HEK293 (cell line): Measurements from ENCODE around the gene AGAP1.

Experiments
- CTCF ChIA-PET: fragments of 350-600 bp; formaldehyde crosslinking; extraction: SDS; loops from one replicate; lab custom pipeline; 2021; ENCODE audit warnings: antibody characterized with exemption; lab: Yijun Ruan, JAX
- POLR2A ChIA-PET: fragments of 300-600 bp; formaldehyde crosslinking; extraction: SDS; loops from one replicate; lab custom pipeline; 2020; ENCODE audit warnings: antibody characterized with exemption, inconsistent platforms; lab: Yijun Ruan, JAX
- H3K27ac ChIP-seq: fragments of 200-500 bp; sonication (Bioruptor generic); 2 replicates; pipeline ENCODE4 v1.5.1; 2014; ENCODE audit warnings: low read depth, low read length, control low read depth, inconsistent platforms; ENCODE audit errors: extremely low read depth
- H3K36me3 ChIP-seq, 2 experiments: fragments of 200-500 bp in 1 of 2; sonication (Bioruptor generic) in 1 of 2; 1 replicate in 1 of 2; 2 replicates in 1 of 2; pipeline ENCODE4 v1.5.1; 2014 to 2017; ENCODE audit warnings: inconsistent platforms in 2 of 2, low read length in 2 of 2; ENCODE audit not compliant: control insufficient read depth in 2 of 2, insufficient read depth in 1 of 2
- H3K4me1 ChIP-seq: fragments of 200-500 bp; sonication (Bioruptor generic); 2 replicates; pipeline ENCODE4 v1.5.1; 2014; ENCODE audit warnings: mild to moderate bottlenecking, low read length, inconsistent platforms; ENCODE audit not compliant: control insufficient read depth, insufficient read depth
- H3K4me3 ChIP-seq: 2 replicates; pipeline ENCODE4 v1.5.1; 2011; ENCODE audit warnings: low read depth, mild to moderate bottlenecking, control low read depth, low read length, moderate library complexity
- H3K9me3 ChIP-seq: fragments of 200-500 bp; sonication (Bioruptor generic); 2 replicates; pipeline ENCODE4 v1.5.1; 2014; ENCODE audit warnings: low read depth, low read length, inconsistent platforms; ENCODE audit not compliant: control insufficient read depth, insufficient read depth
- GLI2 ChIP-seq: fragments of 450-650 bp; formaldehyde crosslinking; IDR thresholded peaks from 2 replicates; pipeline ENCODE4; 2017; ENCODE audit warnings: missing biosample characterization, missing genetic modification characterization, low read depth, borderline replicate concordance
- KLF7 ChIP-seq: fragments of 450-650 bp; formaldehyde crosslinking; IDR thresholded peaks from 2 replicates; pipeline ENCODE4 v1.5.1; 2016; ENCODE audit warnings: missing biosample characterization, missing genetic modification characterization, borderline replicate concordance
- OVOL3 ChIP-seq: fragments of 450-650 bp; formaldehyde crosslinking; IDR thresholded peaks from 2 replicates; pipeline ENCODE4 v1.5.1; 2016; ENCODE audit warnings: missing biosample characterization, missing genetic modification characterization
- SCRT1 ChIP-seq: fragments of 450-650 bp; formaldehyde crosslinking; IDR thresholded peaks from 2 replicates; pipeline ENCODE4 v1.5.1; 2016; ENCODE audit warnings: missing biosample characterization, missing genetic modification characterization, borderline replicate concordance
- WT1 ChIP-seq: fragments of 450-650 bp; formaldehyde crosslinking; IDR thresholded peaks from 2 replicates; pipeline ENCODE4 v1.5.1; 2016; ENCODE audit warnings: missing biosample characterization, missing genetic modification characterization
- ZFP41 ChIP-seq: fragments of 450-650 bp; formaldehyde crosslinking; IDR thresholded peaks from 2 replicates; pipeline ENCODE4 v1.5.1; 2016; ENCODE audit warnings: missing biosample characterization, missing genetic modification characterization, borderline replicate concordance
- ZNF157 ChIP-seq: fragments of 450-650 bp; formaldehyde crosslinking; IDR thresholded peaks from 2 replicates; pipeline ENCODE4 v1.5.1; 2016; ENCODE audit warnings: missing biosample characterization, missing genetic modification characterization
- ZNF175 ChIP-seq: fragments of 450-650 bp; formaldehyde crosslinking; IDR thresholded peaks from 2 replicates; pipeline ENCODE4 v1.5.1; 2016; ENCODE audit warnings: missing biosample characterization, missing genetic modification characterization
- ZNF184 ChIP-seq: fragments of 450-650 bp; IDR thresholded peaks from 2 replicates; pipeline ENCODE4 v1.5.1; 2018; ENCODE audit warnings: missing biosample characterization, mild to moderate bottlenecking, missing genetic modification characterization
- ZNF324 ChIP-seq: fragments of 450-650 bp; formaldehyde crosslinking; IDR thresholded peaks from 2 replicates; pipeline ENCODE4 v1.5.1; 2016; ENCODE audit warnings: missing biosample characterization, missing genetic modification characterization
- ZNF629 ChIP-seq: fragments of 450-650 bp; formaldehyde crosslinking; IDR thresholded peaks from 2 replicates; pipeline ENCODE4 v1.5.1; 2017; ENCODE audit warnings: missing biosample characterization, missing genetic modification characterization
- ZNF658 ChIP-seq: fragments of 450-650 bp; formaldehyde crosslinking; IDR thresholded peaks from 2 replicates; pipeline ENCODE4; 2016; ENCODE audit warnings: missing biosample characterization, missing genetic modification characterization
- ZSCAN30 ChIP-seq: fragments of 450-650 bp; IDR thresholded peaks from 2 replicates; pipeline ENCODE4 v1.5.1; 2018; ENCODE audit warnings: missing biosample characterization, mild to moderate bottlenecking, missing genetic modification characterization, moderate library complexity
- TF ChIP-seq, protein P1 (sequence below): fragments of 450-650 bp; formaldehyde crosslinking; IDR thresholded peaks from 2 replicates; pipeline ENCODE4 v1.5.1; 2016; ENCODE audit warnings: missing biosample characterization, missing genetic modification characterization
- TF ChIP-seq, protein P2 (sequence below): fragments of 450-650 bp; formaldehyde crosslinking; IDR thresholded peaks from 2 replicates; pipeline ENCODE4 v1.5.0; 2017; ENCODE audit warnings: missing biosample characterization, missing genetic modification characterization, borderline replicate concordance
- TF ChIP-seq, protein P3 (sequence below): fragments of 450-650 bp; formaldehyde crosslinking; IDR thresholded peaks from 2 replicates; pipeline ENCODE4 v1.5.1; 2016; ENCODE audit warnings: missing biosample characterization, missing genetic modification characterization
- TF ChIP-seq, protein P4 (sequence below): fragments of 450-650 bp; formaldehyde crosslinking; IDR thresholded peaks from 2 replicates; pipeline ENCODE4 v1.5.1; 2016; ENCODE audit warnings: missing biosample characterization, missing genetic modification characterization, borderline replicate concordance
- TF ChIP-seq, protein P5 (sequence below): fragments of 450-650 bp; formaldehyde crosslinking; IDR thresholded peaks from 2 replicates; pipeline ENCODE4 v1.5.1; 2017; ENCODE audit warnings: missing biosample characterization, missing genetic modification characterization
- TF ChIP-seq, protein P6 (sequence below): fragments of 450-650 bp; formaldehyde crosslinking; IDR thresholded peaks from 2 replicates; pipeline ENCODE4 v1.5.1; 2016; ENCODE audit warnings: missing biosample characterization, missing genetic modification characterization
- TF ChIP-seq, protein P7 (sequence below): fragments of 450-650 bp; formaldehyde crosslinking; IDR thresholded peaks from 2 replicates; pipeline ENCODE4 v1.5.1; 2016; ENCODE audit warnings: missing biosample characterization, missing genetic modification characterization, low read depth

AGAP1 gene

DNA sequence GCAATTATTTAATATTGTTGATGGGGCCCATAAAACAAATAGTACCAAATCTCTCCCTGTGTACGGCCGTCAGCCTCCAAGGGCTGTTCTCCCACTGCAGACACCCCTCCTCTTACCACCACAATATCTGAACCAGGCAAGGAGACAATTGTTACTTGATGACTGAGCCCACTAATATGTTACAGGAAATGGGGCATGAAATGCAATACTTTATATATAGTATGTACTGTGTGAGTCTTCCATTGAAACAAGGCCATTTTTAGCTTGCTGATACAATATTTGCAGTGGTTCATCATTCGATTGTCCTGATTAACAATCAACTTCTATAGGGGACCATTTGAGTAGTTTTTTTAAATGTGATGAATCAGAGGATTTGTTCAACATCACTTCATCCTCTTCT lies 367.0 kb downstream of the AGAP1 start:
- CTCF ChIA-PET = no interaction called here
- H3K27ac ChIP-seq = no peak overlapping the region
- H3K4me3 ChIP-seq = no peak overlapping the region
- TF ChIP-seq ZNF157 (tag by site-specific recombination) = no peak
- no peak for TF ChIP-seq ZNF658 (tag by site-specific recombination)
- TF ChIP-seq OVOL3 (tag by site-specific recombination) = no peak
- TF ChIP-seq, protein P1, sequence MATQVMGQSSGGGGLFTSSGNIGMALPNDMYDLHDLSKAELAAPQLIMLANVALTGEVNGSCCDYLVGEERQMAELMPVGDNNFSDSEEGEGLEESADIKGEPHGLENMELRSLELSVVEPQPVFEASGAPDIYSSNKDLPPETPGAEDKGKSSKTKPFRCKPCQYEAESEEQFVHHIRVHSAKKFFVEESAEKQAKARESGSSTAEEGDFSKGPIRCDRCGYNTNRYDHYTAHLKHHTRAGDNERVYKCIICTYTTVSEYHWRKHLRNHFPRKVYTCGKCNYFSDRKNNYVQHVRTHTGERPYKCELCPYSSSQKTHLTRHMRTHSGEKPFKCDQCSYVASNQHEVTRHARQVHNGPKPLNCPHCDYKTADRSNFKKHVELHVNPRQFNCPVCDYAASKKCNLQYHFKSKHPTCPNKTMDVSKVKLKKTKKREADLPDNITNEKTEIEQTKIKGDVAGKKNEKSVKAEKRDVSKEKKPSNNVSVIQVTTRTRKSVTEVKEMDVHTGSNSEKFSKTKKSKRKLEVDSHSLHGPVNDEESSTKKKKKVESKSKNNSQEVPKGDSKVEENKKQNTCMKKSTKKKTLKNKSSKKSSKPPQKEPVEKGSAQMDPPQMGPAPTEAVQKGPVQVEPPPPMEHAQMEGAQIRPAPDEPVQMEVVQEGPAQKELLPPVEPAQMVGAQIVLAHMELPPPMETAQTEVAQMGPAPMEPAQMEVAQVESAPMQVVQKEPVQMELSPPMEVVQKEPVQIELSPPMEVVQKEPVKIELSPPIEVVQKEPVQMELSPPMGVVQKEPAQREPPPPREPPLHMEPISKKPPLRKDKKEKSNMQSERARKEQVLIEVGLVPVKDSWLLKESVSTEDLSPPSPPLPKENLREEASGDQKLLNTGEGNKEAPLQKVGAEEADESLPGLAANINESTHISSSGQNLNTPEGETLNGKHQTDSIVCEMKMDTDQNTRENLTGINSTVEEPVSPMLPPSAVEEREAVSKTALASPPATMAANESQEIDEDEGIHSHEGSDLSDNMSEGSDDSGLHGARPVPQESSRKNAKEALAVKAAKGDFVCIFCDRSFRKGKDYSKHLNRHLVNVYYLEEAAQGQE (tag by site-specific recombination) = no peak
- no peak for TF ChIP-seq ZFP41 (tag by site-specific recombination)
- no peak for TF ChIP-seq ZNF629 (tag by site-specific recombination)
- TF ChIP-seq, protein P2, sequence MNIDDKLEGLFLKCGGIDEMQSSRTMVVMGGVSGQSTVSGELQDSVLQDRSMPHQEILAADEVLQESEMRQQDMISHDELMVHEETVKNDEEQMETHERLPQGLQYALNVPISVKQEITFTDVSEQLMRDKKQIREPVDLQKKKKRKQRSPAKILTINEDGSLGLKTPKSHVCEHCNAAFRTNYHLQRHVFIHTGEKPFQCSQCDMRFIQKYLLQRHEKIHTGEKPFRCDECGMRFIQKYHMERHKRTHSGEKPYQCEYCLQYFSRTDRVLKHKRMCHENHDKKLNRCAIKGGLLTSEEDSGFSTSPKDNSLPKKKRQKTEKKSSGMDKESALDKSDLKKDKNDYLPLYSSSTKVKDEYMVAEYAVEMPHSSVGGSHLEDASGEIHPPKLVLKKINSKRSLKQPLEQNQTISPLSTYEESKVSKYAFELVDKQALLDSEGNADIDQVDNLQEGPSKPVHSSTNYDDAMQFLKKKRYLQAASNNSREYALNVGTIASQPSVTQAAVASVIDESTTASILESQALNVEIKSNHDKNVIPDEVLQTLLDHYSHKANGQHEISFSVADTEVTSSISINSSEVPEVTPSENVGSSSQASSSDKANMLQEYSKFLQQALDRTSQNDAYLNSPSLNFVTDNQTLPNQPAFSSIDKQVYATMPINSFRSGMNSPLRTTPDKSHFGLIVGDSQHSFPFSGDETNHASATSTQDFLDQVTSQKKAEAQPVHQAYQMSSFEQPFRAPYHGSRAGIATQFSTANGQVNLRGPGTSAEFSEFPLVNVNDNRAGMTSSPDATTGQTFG (tag by site-specific recombination) = no peak
- TF ChIP-seq ZSCAN30 (tag by site-specific recombination) = no peak
- TF ChIP-seq SCRT1 (tag by site-specific recombination) = no peak
- no peak for TF ChIP-seq ZNF184 (tag by site-specific recombination)
- no peak for TF ChIP-seq ZNF324 (tag by site-specific recombination)
- TF ChIP-seq KLF7 (tag by site-specific recombination) = no peak
- TF ChIP-seq, protein P3, sequence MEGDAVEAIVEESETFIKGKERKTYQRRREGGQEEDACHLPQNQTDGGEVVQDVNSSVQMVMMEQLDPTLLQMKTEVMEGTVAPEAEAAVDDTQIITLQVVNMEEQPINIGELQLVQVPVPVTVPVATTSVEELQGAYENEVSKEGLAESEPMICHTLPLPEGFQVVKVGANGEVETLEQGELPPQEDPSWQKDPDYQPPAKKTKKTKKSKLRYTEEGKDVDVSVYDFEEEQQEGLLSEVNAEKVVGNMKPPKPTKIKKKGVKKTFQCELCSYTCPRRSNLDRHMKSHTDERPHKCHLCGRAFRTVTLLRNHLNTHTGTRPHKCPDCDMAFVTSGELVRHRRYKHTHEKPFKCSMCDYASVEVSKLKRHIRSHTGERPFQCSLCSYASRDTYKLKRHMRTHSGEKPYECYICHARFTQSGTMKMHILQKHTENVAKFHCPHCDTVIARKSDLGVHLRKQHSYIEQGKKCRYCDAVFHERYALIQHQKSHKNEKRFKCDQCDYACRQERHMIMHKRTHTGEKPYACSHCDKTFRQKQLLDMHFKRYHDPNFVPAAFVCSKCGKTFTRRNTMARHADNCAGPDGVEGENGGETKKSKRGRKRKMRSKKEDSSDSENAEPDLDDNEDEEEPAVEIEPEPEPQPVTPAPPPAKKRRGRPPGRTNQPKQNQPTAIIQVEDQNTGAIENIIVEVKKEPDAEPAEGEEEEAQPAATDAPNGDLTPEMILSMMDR (tag by site-specific recombination) = no peak
- TF ChIP-seq, protein P4, sequence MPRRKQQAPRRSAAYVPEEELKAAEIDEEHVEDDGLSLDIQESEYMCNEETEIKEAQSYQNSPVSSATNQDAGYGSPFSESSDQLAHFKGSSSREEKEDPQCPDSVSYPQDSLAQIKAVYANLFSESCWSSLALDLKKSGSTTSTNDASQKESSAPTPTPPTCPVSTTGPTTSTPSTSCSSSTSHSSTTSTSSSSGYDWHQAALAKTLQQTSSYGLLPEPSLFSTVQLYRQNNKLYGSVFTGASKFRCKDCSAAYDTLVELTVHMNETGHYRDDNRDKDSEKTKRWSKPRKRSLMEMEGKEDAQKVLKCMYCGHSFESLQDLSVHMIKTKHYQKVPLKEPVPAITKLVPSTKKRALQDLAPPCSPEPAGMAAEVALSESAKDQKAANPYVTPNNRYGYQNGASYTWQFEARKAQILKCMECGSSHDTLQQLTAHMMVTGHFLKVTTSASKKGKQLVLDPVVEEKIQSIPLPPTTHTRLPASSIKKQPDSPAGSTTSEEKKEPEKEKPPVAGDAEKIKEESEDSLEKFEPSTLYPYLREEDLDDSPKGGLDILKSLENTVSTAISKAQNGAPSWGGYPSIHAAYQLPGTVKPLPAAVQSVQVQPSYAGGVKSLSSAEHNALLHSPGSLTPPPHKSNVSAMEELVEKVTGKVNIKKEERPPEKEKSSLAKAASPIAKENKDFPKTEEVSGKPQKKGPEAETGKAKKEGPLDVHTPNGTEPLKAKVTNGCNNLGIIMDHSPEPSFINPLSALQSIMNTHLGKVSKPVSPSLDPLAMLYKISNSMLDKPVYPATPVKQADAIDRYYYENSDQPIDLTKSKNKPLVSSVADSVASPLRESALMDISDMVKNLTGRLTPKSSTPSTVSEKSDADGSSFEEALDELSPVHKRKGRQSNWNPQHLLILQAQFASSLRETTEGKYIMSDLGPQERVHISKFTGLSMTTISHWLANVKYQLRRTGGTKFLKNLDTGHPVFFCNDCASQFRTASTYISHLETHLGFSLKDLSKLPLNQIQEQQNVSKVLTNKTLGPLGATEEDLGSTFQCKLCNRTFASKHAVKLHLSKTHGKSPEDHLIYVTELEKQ (tag by site-specific recombination) = no peak
- no peak for TF ChIP-seq ZNF175 (tag by site-specific recombination)
- TF ChIP-seq, protein P5, sequence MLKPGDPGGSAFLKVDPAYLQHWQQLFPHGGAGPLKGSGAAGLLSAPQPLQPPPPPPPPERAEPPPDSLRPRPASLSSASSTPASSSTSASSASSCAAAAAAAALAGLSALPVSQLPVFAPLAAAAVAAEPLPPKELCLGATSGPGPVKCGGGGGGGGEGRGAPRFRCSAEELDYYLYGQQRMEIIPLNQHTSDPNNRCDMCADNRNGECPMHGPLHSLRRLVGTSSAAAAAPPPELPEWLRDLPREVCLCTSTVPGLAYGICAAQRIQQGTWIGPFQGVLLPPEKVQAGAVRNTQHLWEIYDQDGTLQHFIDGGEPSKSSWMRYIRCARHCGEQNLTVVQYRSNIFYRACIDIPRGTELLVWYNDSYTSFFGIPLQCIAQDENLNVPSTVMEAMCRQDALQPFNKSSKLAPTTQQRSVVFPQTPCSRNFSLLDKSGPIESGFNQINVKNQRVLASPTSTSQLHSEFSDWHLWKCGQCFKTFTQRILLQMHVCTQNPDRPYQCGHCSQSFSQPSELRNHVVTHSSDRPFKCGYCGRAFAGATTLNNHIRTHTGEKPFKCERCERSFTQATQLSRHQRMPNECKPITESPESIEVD (tag by site-specific recombination) = no peak
- TF ChIP-seq GLI2 = no peak
- TF ChIP-seq, protein P6, sequence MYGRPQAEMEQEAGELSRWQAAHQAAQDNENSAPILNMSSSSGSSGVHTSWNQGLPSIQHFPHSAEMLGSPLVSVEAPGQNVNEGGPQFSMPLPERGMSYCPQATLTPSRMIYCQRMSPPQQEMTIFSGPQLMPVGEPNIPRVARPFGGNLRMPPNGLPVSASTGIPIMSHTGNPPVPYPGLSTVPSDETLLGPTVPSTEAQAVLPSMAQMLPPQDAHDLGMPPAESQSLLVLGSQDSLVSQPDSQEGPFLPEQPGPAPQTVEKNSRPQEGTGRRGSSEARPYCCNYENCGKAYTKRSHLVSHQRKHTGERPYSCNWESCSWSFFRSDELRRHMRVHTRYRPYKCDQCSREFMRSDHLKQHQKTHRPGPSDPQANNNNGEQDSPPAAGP (tag by site-specific recombination) = no peak
- TF ChIP-seq WT1 = no peak
- TF ChIP-seq, protein P7, sequence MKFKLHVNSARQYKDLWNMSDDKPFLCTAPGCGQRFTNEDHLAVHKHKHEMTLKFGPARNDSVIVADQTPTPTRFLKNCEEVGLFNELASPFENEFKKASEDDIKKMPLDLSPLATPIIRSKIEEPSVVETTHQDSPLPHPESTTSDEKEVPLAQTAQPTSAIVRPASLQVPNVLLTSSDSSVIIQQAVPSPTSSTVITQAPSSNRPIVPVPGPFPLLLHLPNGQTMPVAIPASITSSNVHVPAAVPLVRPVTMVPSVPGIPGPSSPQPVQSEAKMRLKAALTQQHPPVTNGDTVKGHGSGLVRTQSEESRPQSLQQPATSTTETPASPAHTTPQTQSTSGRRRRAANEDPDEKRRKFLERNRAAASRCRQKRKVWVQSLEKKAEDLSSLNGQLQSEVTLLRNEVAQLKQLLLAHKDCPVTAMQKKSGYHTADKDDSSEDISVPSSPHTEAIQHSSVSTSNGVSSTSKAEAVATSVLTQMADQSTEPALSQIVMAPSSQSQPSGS (tag by site-specific recombination) = no peak
- TF ChIP-seq, all 188 proteins: peak for 0
- POLR2A ChIA-PET = no interaction called here
- Histone ChIP-seq H3K4me1 (no peaks in the 10 kb centered on the region), H3K36me3 (no peaks in the 10 kb centered on the region), H3K9me3 (no peaks in the 10 kb centered on the region)
